Epithelial cell of esophagus (primary cell): Measurements from ENCODE around the gene CHRDL2.
"Not testable (repeated sequence)": the region's sequence is repeated elsewhere in the genome, so short reads cannot be mapped to it uniquely, and the experiment has no call there.

Experiments used
- DNase-seq: peaks from one replicate; pipeline ENCODE4 v3.0.0; 2010; ENCODE audit warnings: low read depth
- H3K4me3 ChIP-seq: 2 replicates; pipeline ENCODE4 v1.5.1; 2011; ENCODE audit warnings: mild to moderate bottlenecking, low read length, control low read depth
- CTCF ChIP-seq: IDR thresholded peaks from 2 replicates; pipeline ENCODE4 v1.5.1; 2011; ENCODE audit warnings: low read depth, mild to moderate bottlenecking, low read length, control low read depth, inconsistent platforms; ENCODE audit not compliant: insufficient read depth; ENCODE audit errors: missing control alignments

Gene CHRDL2

GRCh38 chr11:74670171-74670570, 61.1 kb downstream of the CHRDL2 start:
- no peak overlapping the region for H3K4me3 ChIP-seq
- DNase-seq, result no peak
- TF ChIP-seq CTCF, result no peak

- DNase-seq, result no peak
Measured at GRCh38 chr11:74669211-74670160, 61.7 kb downstream of the CHRDL2 start.

GRCh38 chr11:74663315-74663714, 67.9 kb downstream of the CHRDL2 start:
- DNase-seq, result no peak
- H3K4me3 ChIP-seq, result no peak overlapping the region
- no peak for TF ChIP-seq CTCF

More at GRCh38 chr11:74669211-74670160, 61.7 kb downstream of the CHRDL2 start:
- H3K4me3 ChIP-seq, result no peak overlapping the region
- no peak for TF ChIP-seq CTCF

- no peak for TF ChIP-seq CTCF
- no peak for DNase-seq
- no peak overlapping the region for H3K4me3 ChIP-seq
Measured at GRCh38 chr11:74662487-74663103, 68.6 kb downstream of the CHRDL2 start.

GRCh38 chr11:74659124-74659523, 72.1 kb downstream of the CHRDL2 start:
- not testable (repeated sequence) for DNase-seq, H3K4me3 ChIP-seq

GRCh38 chr11:74654976-74655375, 76.2 kb downstream of the CHRDL2 start:
- TF ChIP-seq CTCF, result no peak
- H3K4me3 ChIP-seq, result no peak overlapping the region
- no peak for DNase-seq

GRCh38 chr11:74650498-74650897, 80.7 kb downstream of the CHRDL2 start:
- no peak for DNase-seq
- TF ChIP-seq CTCF, result no peak
- no peak overlapping the region for H3K4me3 ChIP-seq
